ENCODE data around the gene ALDH1L2.

The ALDH1L2 gene

GRCh38 chr12:105095338-105095737 lies 11.1 kb upstream of the ALDH1L2 start:
- peak; percentile 15; the same call in 1 of the 2 replicates for TF ChIP-seq TEAD4 (IDR thresholded peaks at IDR 0.05)

- TF ChIP-seq EGR1 (IDR thresholded peaks at IDR 0.05) (peak; percentile 65), YY1 (IDR thresholded peaks at IDR 0.05; ENCODE audit: low read depth) (peak; percentile 63; the same call in 1 of the 2 replicates), EP300 (IDR thresholded peaks at IDR 0.05; ENCODE audit: borderline replicate concordance) (no peak)
These were observed 8.1 kb upstream of the ALDH1L2 start for GRCh38 chr12:105092336-105092735.

GRCh38 chr12:105091476-105092206 lies 7.4 kb upstream of the ALDH1L2 start:
- no peak for TF ChIP-seq TEAD4 (IDR thresholded peaks at IDR 0.05)
- no peak for TF ChIP-seq RAD21 (IDR thresholded peaks at IDR 0.05; ENCODE audit: low read depth)
- no peak for TF ChIP-seq YY1 (IDR thresholded peaks at IDR 0.05; ENCODE audit: low read depth)
- no peak for TF ChIP-seq EGR1 (IDR thresholded peaks at IDR 0.05)
- TF ChIP-seq ZBTB7A (IDR thresholded peaks at IDR 0.05; ENCODE audit: low read depth) = no peak
- TF ChIP-seq, protein P1, sequence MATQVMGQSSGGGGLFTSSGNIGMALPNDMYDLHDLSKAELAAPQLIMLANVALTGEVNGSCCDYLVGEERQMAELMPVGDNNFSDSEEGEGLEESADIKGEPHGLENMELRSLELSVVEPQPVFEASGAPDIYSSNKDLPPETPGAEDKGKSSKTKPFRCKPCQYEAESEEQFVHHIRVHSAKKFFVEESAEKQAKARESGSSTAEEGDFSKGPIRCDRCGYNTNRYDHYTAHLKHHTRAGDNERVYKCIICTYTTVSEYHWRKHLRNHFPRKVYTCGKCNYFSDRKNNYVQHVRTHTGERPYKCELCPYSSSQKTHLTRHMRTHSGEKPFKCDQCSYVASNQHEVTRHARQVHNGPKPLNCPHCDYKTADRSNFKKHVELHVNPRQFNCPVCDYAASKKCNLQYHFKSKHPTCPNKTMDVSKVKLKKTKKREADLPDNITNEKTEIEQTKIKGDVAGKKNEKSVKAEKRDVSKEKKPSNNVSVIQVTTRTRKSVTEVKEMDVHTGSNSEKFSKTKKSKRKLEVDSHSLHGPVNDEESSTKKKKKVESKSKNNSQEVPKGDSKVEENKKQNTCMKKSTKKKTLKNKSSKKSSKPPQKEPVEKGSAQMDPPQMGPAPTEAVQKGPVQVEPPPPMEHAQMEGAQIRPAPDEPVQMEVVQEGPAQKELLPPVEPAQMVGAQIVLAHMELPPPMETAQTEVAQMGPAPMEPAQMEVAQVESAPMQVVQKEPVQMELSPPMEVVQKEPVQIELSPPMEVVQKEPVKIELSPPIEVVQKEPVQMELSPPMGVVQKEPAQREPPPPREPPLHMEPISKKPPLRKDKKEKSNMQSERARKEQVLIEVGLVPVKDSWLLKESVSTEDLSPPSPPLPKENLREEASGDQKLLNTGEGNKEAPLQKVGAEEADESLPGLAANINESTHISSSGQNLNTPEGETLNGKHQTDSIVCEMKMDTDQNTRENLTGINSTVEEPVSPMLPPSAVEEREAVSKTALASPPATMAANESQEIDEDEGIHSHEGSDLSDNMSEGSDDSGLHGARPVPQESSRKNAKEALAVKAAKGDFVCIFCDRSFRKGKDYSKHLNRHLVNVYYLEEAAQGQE (IDR thresholded peaks at IDR 0.05; ENCODE audit: low read depth) = no peak
- no peak for TF ChIP-seq TCF12 (IDR thresholded peaks at IDR 0.05; ENCODE audit: low read depth)

DNA sequence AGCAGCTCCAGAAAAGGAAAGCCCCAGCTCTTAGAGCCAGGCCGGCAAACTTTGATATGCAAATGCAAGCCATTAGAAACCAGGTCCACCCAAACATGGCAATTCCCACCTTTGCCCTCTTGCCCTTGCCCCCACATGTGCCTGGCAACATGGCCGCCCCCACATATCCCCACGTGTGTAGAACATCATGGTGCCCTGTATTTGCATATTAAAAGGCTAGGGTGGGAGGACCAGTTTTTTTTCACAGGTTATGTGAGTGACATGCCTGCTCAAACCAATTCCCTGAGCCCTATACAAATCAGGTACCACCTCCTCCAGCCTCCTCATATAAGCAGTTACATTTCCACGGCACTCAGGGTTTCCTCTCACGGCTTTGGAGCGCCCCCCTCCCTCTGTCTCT lies 6.1 kb upstream of the ALDH1L2 start:
- TF ChIP-seq YY1 (IDR thresholded peaks at IDR 0.05; ENCODE audit: low read depth) (0 out of 2 replicates have a peak, but pooled peaks have one; percentile 53), TEAD4 (IDR thresholded peaks at IDR 0.05) (no peak), EP300 (IDR thresholded peaks at IDR 0.05; ENCODE audit: borderline replicate concordance) (no peak), EGR1 (IDR thresholded peaks at IDR 0.05) (no peak), TCF12 (IDR thresholded peaks at IDR 0.05; ENCODE audit: low read depth) (no peak), NFIC (IDR thresholded peaks at IDR 0.05) (no peak), ZBTB7A (IDR thresholded peaks at IDR 0.05; ENCODE audit: low read depth) (no peak), FOXM1 (IDR thresholded peaks at IDR 0.05; ENCODE audit: borderline replicate concordance, low read depth) (no peak), MAX (IDR thresholded peaks at IDR 0.05) (0 out of 2 replicates have a peak, but pooled peaks have one; percentile 22)
- TF ChIP-seq, protein P2, sequence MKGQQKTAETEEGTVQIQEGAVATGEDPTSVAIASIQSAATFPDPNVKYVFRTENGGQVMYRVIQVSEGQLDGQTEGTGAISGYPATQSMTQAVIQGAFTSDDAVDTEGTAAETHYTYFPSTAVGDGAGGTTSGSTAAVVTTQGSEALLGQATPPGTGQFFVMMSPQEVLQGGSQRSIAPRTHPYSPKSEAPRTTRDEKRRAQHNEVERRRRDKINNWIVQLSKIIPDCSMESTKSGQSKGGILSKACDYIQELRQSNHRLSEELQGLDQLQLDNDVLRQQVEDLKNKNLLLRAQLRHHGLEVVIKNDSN (IDR thresholded peaks at IDR 0.05) = no peak

GRCh38 chr12:105089817-105090216 lies 5.6 kb upstream of the ALDH1L2 start:
- TF ChIP-seq NFIC (IDR thresholded peaks at IDR 0.05) = no peak
- TF ChIP-seq, protein P2 (IDR thresholded peaks at IDR 0.05) = no peak
- no peak for TF ChIP-seq MAX (IDR thresholded peaks at IDR 0.05)
- TF ChIP-seq YY1 (IDR thresholded peaks at IDR 0.05; ENCODE audit: low read depth) = no peak
- no peak for TF ChIP-seq RAD21 (IDR thresholded peaks at IDR 0.05; ENCODE audit: low read depth)
- no peak for TF ChIP-seq TEAD4 (IDR thresholded peaks at IDR 0.05)
- TF ChIP-seq CEBPB (IDR thresholded peaks at IDR 0.05) = no peak
- TF ChIP-seq, protein P1 (IDR thresholded peaks at IDR 0.05; ENCODE audit: low read depth) = no peak
- no peak for TF ChIP-seq CREB1 (IDR thresholded peaks at IDR 0.05; ENCODE audit: low read depth)
- TF ChIP-seq FOXM1 (IDR thresholded peaks at IDR 0.05; ENCODE audit: borderline replicate concordance, low read depth) = no peak
- TF ChIP-seq TCF12 (IDR thresholded peaks at IDR 0.05; ENCODE audit: low read depth) = no peak
- no peak for TF ChIP-seq TAF1 (IDR thresholded peaks at IDR 0.05; ENCODE audit: low read depth)
- TF ChIP-seq EGR1 (IDR thresholded peaks at IDR 0.05) = no peak
- no peak for TF ChIP-seq ZBTB7A (IDR thresholded peaks at IDR 0.05; ENCODE audit: low read depth)
- no peak for TF ChIP-seq EP300 (IDR thresholded peaks at IDR 0.05; ENCODE audit: borderline replicate concordance)

- no peak for TF ChIP-seq FOXM1 (IDR thresholded peaks at IDR 0.05; ENCODE audit: borderline replicate concordance, low read depth)
These were observed 1.2 kb upstream of the ALDH1L2 start for GRCh38 chr12:105085501-105085900.
